ENCODE measurements around the gene LAMA3. TPM values are rescaled to one million over a fixed set of nuclear protein-coding genes. Genes with fewer than 3 reads are reported as not detected.

Gene LAMA3
- total RNA-seq, 1 donor from 2014 or later: 1.5 TPM

- ATAC-seq (peak; percentile 59), DNase-seq (ENCODE audit: low spot score) (no peak)
Observed at GRCh38 chr18:23872701-23873550, 183.7 kb downstream of the LAMA3 start.

- no peak for ATAC-seq
Observed at GRCh38 chr18:23875966-23876895, 187.0 kb downstream of the LAMA3 start.

GRCh38 chr18:23876921-23877320 is 187.7 kb downstream of the LAMA3 start:
- DNase-seq (ENCODE audit: low spot score) (no peak), ATAC-seq (no peak)

More at GRCh38 chr18:23875966-23876895, 187.0 kb downstream of the LAMA3 start:
- DNase-seq (ENCODE audit: low spot score): no peak

DNA sequence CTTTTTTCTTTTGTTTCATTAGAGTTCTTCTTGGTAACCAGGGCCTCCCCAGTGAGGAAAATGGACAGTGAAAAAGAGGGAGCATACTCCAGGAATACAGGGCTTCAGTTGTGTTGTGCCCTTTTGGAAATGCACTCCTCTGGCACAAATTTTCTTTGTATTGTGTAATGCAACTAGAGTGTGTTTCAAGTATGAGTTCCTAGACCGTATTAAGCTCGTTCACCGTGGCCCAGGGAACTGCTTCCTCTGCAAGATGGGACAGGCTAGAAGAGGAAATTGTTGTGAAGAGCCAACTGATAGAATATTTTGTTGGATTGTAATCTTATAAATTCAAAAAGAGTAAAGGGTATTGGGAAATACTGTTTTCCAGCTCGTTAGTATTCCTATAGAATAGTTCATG is 188.1 kb downstream of the LAMA3 start:
- ATAC-seq (no peak), DNase-seq (ENCODE audit: low spot score) (no peak)

DNA sequence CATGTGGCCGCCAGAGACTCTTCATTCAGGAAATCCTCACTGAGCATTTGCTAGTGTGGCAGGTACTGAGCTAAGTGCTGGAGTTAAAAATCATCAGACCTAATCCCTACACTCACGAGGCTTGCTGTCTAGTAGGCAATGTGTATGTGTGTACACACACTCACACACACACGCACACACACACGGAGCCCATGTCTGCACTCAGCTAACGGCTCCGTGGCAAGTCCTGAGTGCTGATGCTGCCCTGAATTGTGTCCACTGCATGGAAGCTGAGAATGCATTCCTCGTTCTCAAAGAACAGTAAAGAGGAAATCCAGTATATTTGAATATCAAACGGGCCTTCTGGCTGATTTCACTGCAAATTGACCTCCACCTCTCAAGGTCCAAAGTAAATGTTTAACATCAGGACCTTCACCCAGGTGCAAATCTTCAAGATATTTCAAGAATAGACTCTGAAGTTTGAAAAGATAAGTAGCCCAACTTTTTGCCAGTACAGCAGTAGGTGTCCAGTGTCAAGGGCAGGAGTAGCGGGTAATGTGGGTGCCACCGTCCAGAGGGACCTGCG is 189.2 kb downstream of the LAMA3 start:
- ATAC-seq: no peak
- no peak for DNase-seq (ENCODE audit: low spot score)

DNA sequence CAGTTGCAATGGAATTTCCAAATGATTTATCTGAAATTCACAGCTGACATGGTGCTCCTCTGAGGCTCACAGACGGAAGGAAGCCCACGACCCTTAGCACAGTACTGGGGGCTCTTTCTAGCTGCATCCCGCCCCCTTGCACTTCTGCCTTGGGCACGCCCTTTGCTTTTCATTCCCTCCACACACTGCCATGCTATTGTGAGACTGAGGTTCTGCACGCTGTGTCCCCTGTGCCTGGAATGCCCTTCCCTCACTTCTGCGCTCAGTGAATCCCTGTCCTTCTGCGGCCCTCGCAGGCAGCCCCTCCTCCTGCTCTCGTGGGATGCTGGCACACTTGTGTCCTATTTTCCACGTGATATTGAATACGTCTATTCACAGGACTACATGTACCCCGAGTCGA is 189.9 kb downstream of the LAMA3 start:
- no peak for DNase-seq (ENCODE audit: low spot score)
- no peak for ATAC-seq

GRCh38 chr18:23879544-23879943 is 190.3 kb downstream of the LAMA3 start:
- DNase-seq (ENCODE audit: low spot score) (no peak), ATAC-seq (no peak)

GRCh38 chr18:23879966-23880565 is 190.8 kb downstream of the LAMA3 start:
- no peak for DNase-seq (ENCODE audit: low spot score)
- no peak for ATAC-seq

DNA sequence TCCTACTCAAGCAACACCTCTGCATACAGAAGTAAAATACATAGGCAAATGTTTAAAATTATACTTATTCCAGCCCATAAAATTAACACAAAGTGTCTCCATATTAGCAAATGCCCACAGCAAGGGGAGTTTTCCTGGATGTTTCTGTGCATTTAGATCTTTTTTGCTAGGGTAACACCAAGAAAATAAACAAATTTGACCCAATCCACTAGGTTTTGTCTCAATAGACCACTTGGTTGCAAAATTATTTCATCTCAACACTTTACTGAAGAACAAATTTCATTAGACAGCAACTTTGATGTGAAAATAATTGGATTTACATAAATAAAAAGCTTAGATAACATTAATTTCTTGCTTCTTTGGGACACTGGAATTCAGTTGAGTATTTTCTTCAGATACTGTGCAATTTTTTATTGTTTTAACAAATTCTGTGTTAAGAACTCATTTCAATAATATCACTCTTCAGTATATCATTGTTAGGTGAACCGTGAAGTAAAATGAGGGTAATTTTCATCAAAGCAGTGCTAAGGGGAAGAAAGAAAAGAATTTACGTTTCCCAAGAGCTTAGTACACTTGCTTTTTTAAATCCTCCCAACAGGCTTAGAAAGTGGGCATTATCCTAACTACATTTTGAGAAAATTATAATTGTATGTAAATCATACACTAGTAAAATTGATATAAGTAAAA is 191.8 kb downstream of the LAMA3 start:
- ATAC-seq (no peak), DNase-seq (ENCODE audit: low spot score) (no peak)

DNA sequence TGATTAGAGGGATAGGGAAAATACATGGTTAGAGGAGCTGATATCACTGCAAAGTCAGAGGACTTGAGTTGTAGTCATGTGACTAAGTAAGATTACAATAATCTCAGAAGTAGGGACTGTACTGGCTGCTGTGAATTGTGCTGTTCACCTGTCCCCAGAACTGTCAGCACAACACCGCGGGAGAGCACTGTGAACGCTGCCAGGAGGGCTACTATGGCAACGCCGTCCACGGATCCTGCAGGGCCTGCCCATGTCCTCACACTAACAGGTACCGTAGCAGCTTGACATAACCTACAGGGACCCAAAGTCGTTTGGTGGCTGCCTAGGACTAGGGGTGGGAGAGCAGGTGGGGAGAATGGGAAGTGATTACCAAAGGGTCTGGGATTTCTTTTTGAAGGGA is 192.5 kb downstream of the LAMA3 start:
- ATAC-seq (no peak), DNase-seq (ENCODE audit: low spot score) (no peak)

DNA sequence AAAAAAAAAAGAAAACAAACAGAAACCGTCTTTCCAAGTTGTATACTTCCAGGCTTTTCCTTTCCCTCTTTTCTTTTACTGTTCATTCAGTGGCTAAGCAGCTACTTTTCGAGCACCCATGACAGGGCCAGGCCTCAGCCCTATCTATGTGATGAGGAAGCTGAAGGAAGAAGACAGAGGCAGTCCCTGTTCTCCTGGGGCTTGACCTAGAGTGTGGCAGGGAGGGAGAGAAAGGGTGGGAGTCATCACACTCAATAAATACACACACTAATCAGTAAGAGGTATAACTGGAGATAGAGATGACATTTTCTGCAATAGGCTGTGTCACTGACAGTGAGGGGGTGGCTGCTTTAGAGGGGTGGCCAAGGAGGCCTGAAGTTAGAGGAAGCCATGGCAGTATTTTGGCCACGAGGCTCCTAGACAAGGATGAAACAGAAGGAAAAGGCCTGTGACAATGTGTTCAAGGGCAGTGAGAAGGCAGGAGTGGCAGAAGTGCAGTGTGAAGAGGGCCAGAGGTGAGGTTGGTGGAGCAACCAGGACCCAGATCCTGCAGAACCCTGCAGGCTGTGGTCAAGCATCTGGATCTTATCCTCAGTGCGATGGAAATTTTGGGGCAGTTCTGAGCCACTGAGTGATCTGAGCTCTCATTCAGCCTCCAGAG is 193.5 kb downstream of the LAMA3 start:
- ATAC-seq (no peak), DNase-seq (ENCODE audit: low spot score) (no peak)

DNA sequence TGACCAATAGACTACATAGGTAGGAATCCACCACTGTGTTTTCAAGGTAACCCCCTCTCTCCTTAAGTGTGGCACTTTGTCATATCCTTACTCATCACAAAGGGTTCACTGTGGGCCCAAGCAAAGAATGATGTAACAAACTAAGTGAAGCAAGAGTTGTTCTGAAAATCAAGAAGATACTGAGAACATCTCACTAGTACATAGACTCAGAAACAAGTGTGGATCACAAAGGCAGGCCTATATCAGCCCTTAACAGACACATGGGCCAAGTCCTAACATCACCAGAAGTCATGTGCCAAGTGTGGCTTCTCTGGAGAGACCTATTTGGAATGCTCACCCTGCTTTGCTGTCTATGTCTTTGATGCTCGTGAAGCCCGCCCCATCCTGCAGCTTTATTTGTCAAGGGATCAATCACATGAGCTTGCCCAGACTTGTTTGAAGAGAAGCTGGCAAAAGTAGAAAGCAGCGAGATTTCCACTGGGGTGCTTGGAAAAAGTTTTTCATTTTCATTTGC is 194.1 kb downstream of the LAMA3 start:
- ATAC-seq: peak; percentile 90
- peak; percentile 61 for DNase-seq (ENCODE audit: low spot score)

DNA sequence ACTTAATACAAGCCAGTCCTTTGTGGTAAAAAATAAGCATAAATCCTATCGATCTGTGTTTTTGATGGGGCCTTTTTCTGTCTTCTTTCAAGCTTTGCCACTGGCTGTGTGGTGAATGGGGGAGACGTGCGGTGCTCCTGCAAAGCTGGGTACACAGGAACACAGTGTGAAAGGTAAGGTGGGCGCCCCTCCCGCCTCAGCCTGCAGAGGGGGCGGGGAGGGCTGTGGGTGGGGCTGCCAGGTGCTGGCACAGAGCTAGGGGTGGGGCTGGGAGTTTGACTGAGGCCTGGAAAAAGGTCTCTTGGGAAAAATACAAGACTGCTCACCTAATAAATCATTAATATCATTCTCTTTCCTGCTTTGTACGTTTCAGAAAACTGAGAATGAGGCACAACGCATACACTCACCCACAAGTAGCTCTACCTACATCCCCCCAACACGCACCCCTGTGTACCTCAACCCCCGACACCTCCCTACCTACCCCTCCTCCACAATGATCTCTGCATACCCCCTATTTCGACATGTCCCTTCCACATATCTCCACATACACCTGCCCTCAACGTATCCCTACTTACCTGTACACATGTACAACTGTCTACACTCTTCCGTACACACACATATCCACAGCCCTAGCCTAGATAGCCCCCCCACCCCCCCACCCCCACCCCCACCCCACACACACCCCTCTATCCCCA is 195.6 kb downstream of the LAMA3 start:
- DNase-seq (ENCODE audit: low spot score) (no peak), ATAC-seq (peak; percentile 39)

DNA sequence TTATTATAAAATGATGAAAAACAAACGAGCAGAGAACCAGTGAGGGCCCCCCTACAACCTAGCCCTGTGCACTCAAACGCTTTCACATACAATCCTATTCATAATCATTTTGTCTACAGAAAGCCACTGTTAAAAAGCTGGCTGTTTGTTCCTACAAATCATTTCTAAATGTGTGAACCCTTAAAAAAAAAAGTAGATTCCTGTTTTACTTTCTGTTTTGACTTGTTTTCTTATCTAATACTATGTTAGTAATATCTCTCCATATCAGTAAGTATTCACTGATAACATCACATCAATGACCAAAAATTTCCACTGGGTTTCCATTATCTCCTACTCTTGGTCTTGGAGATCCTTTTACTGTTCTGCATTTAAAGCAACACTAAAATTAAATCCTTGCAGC is 196.5 kb downstream of the LAMA3 start:
- ATAC-seq (no peak), DNase-seq (ENCODE audit: low spot score) (no peak)

GRCh38 chr18:23887035-23887434 is 197.8 kb downstream of the LAMA3 start:
- no peak for DNase-seq (ENCODE audit: low spot score)
- no peak for ATAC-seq

DNA sequence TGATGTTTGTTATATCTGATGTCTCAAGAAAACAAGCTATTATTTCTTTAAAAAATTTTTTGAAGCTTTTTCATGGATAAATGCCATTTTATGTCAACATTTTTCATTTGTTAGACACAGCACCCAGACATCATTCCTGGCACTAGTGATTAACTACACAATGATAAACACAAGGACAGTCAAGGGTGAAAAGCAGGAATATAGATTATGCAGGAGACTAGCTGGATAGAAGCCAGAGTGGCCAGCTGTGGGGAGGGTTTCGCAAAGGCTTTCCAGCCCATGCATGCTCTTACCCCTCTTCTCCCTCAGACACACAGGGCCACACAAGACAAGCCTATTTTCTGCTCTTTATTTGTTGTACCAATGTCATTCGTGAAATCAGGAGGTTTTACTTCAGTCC is 198.2 kb downstream of the LAMA3 start:
- ATAC-seq (no peak), DNase-seq (ENCODE audit: low spot score) (no peak)

- no peak for ATAC-seq
- no peak for DNase-seq (ENCODE audit: low spot score)
Observed at GRCh38 chr18:23888881-23889280, 199.6 kb downstream of the LAMA3 start.

DNA sequence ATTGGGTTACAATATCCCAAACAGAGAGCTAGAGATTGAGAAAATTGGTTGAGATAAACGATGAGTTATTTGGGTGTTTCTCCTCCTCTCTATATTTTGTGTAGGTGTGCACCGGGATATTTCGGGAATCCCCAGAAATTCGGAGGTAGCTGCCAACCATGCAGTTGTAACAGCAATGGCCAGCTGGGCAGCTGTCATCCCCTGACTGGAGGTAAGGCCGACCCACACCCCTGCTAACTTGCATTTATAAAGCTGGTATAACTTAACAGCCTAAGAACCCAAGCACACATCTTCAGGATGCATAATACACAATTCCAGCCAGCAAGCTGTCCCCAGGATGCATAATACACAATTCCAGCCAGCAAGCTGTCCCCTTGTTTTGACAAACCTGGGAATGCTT is 200.7 kb downstream of the LAMA3 start:
- DNase-seq (ENCODE audit: low spot score) (no peak), ATAC-seq (no peak)

DNA sequence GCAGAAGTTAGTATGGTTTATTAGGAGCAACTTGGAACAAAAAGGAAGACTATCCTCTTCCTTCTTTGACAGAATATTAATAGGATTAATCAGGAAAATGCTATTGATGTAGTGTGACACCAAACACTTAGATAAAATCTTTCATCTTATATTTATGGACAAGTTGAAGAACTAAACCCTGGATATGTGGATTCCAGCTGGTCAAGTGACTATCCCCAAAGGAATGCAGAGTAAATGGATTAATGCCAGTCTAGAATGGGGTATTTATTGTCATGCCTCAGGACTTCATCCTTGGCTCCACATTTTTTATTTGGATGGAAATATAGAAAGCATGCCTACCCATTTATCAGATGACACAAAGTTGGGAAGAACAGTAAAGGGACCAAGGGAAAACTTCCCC is 201.3 kb downstream of the LAMA3 start:
- no peak for DNase-seq (ENCODE audit: low spot score)

More for the DNA sequence above, 201.3 kb downstream of the LAMA3 start:
- no peak for ATAC-seq
